ENCODE measurements around the gene LDOC1.
"Not testable (repeated sequence)": the region's sequence is repeated elsewhere in the genome, so short reads cannot be mapped to it uniquely, and the experiment has no call there.

The LDOC1 gene
- 1.2 to 3.6 reads per million in 2 donors for total RNA-seq

DNA sequence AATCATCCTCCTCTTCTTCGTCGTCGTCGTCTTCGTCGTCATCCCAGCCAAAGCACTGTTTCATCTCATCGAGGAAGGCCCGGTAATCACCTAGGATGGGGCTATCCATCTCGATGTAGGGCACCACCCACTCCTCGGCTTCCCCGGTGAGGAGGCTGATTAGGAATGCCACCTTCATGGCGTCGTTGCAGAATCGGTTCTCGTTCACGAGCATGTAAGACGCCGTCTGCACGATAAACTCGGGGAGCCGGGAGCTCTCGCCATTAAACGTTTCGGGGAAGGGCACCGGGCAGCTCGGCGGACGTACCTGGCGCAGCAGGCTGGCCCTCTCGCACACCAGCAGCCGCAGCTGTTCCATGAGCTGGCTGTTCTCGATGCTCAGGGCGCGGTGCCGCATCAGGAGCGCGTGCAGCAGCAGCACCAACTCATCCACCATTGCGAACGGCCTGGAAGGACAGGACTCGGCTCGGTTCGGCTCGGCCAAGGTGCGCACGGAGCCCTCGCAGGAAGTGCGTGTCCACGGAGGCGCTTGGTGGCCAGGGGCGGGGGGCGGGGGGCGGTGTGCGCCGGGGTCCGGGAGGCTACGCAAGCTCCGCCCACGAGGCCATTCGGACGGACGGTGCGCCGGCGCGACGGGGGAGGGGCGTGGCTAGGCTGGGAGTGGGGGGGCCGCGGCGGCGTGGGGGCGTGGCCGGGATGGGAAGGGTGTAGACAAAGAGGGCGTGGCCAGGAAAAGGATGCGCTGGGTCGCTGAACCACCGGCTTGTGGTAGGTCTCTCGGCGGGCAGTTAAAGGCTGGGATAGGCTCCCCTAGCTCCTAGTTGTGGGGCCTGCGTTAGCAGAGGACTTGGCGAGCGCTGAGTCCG, at the start of gene LDOC1:
Gene LDOC1, minus strand, starts transcription at position 544 of the 866 bp plus-strand sequence. Its CDS starts 108 bp downstream, at position 436.
- DNase-seq, result peak; percentile 60

DNA sequence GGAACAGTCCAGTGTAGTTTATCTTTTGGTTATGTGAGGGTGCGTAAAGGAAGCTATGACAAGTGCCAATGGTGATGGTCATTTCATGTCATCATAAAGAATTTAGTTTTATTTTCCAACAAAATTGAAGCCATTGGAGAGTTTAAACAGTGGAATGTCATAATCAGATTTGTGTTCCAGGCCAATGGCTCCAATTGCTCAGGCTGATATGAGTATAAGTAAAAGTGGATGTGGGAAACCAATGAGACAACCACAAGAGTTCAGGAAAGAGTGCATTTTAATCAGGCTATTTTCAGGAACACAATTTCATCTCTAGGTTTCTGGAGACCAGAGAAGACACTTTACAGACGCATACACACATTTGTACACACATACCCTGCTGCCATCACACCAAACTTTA, 44.7 kb upstream of the LDOC1 start:
- no peak for DNase-seq

DNA sequence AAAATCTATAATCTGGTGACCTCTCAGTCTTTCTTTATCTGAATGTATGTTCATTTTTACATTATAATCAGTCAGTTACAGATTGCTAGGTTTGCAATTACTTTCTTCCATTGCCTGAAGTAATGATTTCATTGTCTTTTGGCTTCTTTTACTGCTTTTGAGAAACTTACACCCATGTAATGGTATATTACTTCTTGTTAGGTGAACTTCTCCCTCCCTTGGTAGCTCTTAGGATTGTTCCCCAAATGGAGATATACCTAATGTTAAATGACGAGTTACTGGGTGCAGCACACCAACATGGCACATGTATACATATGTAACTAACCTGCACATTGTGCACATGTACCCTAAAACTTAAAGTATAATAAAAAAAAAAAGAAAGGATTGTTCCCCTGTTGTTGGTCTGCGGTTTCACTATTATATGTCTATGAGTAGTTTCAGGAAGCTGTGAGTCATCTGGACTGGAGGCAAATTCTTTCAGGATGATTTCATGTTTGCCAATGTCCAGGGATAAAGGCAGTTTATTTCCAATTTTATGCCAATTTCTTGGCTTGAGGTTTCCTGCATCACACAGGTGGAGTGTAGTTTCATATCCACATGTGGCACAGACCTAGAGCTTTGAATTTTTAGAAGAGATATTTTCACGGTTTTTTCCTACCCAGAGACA, 43.5 kb upstream of the LDOC1 start:
- no peak for DNase-seq

DNA sequence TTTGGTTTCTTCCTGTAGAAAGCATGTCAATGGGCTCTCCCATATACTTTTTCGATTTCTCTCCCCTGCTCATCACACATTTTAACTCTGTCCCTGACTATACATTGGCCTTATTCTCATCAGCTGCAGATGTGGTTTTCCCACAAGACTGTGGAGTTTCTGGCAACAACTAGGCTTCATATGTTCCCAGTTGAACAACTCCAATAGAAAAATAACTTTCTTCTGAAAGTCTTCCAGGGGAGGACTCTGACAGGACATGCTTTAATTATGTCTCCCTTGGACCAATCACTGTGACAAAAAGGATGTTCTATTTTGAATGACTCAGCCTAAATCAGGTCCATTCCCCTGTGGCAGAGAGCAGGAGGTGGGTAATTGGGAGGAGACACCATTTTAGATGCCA, 37.3 kb upstream of the LDOC1 start:
- DNase-seq, result no peak

DNA sequence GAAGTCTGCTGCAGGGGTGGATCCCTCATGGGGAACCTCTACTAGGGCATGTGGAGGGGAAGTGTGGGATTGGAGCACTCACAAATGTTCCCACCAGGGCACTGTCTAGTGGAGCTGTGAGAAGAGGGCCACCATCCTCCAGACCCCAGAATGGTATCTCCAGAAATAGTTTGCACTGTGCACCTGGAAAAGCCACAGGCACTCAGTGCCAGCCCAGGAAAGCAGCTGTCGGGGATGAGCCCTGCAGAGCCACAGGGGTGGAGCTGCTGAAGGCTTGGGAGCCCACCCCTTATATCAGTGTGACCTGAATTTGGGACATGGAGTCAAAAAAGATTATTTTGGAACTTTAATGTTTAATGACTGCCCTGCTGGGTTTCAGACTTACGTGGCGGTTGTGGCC, 25.0 kb upstream of the LDOC1 start:
- no peak for DNase-seq

DNA sequence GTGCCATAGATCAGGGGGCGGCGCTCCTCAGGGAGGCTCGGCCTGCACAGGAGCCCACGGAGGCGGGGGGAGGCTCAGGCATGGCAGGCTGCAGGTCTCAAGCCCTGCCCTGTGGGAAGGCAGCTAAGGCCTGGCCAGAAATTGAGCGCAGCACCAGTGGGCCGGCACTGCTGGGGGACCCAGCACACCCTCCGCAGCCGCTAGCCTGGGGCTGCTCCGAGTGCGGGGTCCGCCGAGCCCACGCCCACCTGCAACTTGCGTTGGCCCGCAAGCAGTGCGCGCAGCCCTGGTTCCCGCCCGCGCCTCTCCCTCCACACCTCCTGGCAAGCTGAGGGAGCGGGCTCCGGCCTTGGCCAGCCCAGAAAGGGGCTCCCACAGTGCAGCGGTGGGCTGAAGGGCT, 11.6 kb upstream of the LDOC1 start:
- DNase-seq, result not testable (repeated sequence)

DNA sequence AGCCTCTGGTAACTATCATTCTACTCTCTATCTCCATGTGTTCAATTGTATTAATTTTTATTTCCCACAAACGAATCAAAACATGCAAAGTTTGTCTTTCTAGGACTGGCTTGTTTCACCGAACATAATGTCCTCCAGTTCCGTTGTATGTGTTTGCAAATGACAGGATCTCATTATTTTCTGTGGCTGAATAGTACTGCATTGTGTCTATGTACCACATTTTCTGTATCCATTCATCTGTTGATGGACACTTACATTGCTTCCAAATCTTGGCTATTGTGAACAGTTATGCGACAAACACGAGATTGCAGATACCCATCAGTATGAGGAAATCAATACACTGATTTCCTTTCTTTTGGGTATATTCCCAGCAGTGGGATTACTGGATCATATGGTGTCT, 8.4 kb upstream of the LDOC1 start:
- no peak for DNase-seq

DNA sequence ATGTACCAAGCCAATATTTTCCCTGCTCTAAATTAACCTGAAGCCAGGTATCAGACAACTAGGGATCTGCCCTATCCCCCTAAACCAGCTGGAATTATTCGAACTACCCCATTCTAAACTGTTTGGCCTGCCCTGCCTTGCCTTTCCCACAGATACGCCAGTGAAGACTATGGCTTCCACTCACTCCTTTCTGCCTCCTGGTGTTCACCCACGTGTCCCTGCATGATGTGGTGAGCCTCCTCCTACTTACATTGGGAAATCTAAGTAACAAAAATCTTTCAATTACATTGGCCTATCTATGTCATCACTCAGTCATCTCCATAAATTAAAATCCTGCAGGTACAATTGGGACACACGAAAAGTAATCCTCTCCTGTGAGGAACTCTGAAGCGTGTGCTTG, 6.1 kb upstream of the LDOC1 start:
- no peak for DNase-seq

DNA sequence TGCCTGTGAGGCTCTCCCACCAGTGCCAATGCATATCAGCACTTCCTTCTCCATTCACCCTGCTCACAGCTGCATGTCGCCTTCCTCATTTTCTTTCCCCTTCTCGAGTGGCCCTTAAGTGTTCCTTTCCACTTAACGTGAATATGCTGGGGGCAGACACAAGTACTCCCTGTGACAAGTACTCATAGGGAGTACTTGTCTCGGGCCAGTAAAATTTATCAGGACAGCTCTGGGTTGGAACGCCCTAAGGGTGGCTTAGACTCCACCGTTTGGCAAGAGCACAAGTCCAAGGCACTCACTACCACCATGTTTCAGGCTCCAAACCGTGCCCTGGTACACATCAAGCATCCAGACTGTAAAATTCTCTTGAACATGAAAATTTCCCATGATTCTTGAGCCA, 3.9 kb upstream of the LDOC1 start:
- DNase-seq, result no peak

DNA sequence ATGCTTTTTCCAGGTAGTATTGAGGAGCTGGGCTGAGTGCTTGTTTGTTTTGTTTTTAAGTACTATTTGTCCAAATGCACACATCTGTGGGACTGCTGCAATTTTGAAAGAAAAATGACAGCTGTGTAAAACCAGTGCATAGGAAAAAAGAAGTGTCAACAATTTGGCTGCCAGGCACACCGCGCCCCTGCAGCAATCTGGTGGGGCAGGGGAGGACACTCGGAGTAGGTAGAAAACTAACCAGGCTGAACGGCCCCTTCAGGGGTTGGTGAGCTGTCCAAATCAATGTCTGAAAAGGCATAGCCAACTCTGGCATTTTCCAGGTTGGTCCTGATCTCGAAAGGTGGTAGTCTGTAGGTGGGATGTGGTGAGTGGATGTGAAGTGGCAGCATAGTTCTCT, 1.1 kb downstream of the LDOC1 start:
- DNase-seq, result no peak

DNA sequence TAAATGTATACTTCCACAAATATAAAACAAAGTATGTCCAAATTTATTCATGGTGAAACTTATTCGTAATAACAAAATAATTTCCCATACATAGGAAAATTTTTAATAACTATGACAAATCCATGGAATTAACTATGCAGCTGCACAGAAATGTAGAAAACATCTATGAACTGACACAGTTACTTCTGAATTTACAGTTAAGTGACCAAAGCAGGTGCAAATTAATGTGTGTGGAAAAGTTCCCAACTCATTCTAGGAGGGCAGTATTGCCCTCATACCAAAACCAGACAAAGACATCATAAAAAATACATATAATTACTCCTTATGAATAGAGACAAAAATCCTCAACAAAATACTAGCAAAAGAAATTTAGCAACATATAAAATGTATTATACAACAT, 12.5 kb downstream of the LDOC1 start:
- no peak for DNase-seq

DNA sequence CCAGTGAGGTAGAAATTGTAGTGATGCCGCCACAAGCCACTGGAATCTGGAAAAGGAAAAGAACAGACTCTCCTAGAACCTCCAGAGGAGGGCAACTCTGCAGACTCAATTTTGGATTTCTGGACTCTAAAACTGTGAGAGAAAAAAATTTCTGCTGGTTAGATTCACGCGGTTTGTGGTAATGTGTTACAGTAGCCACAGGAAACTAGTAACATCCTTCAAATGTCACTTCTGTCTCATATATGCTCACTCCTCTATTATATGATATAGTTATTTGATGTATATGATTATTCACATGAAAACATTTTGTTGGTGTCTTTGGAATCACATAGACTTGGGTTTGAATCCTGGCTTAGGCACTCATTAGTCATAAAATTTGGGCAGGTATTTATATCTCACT, 18.8 kb downstream of the LDOC1 start:
- DNase-seq, result no peak

DNA sequence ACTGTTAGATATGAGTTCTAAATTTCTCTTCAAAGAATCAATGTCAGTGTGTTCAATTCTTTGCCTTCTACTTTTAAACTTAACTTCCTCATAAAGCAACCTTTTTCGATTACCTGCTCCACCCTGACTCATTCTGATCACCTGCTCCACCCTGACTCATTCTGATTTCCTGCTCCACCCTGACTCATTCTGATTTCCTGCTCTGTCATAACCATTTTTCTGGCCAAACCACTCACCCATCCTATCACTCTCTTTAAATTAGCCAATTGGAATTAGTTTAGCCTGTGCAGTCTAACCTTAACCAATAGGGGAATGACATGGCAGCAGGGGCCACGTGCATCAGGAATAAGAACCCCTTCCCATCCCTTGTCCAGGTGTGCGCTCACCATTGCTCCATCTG, 21.7 kb downstream of the LDOC1 start:
- not testable (repeated sequence) for DNase-seq

DNA sequence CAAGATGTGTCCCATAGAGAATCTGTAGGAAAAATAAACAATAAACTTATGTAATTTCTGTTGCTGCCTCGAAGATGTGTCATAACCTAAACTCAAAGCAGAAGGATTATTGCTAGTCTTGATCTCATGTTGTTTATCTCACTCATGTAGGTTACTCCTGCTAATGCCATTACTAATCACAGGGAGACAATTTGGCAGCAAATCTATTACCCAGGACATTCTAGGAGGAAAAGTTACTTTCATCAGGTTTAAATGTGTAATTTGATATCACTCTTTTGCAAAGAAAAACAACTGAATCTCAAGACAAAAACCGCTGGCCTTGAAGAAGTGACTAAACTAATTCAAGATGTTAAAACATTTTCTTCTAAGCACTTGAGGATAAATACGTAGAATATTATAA, 34.0 kb downstream of the LDOC1 start:
- no peak for DNase-seq

DNA sequence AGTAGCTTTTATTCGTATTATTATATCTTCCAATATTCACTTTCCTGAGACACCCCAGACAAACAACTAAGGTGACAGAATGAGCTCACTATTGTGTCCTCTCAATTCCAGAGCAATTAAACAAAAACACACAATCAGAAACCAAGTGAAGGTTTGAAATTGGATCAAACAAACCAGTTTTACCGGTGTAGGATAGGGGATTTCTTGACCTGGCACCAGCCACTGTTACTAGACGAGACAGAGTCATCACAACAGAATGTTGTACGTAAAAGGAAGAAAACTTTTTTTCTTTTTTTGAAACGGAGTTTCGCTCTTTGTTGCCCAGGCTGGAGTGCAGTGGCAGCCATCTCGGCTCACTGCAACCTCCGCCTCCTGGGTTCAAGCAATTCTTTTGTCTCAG, 43.7 kb downstream of the LDOC1 start:
- no peak for DNase-seq

DNA sequence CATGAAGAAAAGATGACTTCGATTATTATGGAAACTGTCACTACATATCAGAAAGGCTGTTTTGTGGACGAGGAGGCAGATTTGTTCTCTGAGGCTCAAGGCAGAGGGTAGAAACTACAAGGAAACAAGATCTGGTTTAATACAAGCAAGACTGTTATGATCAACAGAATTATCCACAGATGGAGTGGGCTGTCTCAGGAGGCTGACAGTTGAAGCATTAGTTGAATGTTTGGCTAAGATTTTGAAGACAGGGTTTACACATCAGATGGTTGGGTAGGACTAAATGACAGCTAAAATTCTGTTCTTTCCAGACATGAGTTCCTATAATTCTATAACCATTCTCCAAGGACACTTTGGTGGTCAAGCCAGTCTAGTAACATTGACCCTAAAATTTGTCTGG, 49.8 kb downstream of the LDOC1 start:
- no peak for DNase-seq

All from T-helper 9 cell (primary cell).